Activated effector memory CD4-positive, alpha-beta T cell treated with anti-CD3 and anti-CD28 coated beads, Interleukin-2, amount 50 U/mL, for 16 hours (primary cell): ENCODE data around the gene TMEM150B.

Experiments used
- DNase-seq: peaks from one replicate; pipeline ENCODE4 v3.0.0-alpha.2; 2020

The TMEM150B gene, protein sequence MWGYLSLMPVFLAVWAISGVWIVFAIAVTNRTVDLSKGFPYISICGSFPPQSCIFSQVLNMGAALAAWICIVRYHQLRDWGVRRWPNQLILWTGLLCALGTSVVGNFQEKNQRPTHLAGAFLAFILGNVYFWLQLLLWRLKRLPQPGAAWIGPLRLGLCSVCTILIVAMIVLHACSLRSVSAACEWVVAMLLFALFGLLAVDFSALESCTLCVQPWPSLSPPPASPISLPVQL

DNA sequence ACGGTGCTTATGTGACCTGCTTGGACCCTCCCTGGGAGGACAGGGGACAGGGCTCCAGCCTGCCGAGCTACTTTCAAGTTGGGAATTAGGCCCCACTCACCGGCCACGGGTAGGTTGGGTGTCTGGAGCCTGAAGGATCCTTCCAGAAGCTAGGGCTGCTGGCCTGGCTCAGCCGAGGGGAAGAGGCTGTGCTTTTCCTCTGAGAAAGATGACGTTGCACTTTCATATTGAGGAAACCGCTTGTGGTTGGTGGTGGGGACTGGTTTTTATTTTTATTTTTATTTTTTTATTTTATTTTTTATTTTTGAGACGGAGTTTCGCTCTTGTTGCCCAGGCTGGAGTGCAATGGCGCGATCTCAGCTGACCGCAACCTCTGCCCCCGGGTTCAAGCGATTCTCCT, at the start of gene TMEM150B:
TSS of gene TMEM150B (minus strand) at position 170 of the 400 bp plus-strand sequence. CDS start 4,305 bp downstream, outside the sequence.
- no peak for DNase-seq

DNA sequence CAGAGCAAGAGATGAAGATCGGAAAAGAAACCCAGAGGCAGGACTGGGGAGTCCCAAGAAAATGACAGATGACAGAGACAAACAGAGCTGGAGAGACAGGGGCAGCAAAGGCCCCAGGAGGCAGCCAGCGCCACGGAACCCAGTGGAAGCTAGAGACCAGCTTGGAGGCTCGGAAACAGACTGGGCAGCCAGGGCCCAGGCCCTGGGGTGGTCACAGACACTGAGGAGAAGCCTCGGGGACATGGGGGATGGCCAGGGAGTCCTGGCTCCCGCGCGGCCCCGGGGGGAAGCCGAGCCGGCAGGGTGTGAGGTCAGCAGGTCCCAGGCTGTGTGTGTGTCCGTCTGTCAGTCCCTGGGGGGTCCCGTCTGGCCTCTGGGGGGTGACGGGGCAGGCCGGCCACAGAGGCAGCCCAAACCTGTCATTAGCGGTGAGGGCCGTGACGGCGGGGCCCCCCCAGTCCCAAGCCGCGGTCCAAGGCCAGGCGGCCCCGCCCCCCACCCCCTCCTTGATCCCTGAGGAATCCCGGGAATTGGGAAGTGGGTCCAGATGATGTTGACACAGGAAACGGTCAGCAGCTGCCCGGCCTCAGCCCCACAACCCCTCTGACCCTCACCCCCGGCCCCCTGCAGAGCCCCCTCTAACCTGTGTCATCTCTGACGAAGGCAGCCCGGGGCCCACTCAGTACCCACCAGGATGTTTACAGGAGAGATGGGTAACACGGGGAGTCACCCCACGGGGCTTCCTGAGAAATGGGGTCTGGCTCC, 49.0 kb upstream of the TMEM150B start:
- DNase-seq = no peak

DNA sequence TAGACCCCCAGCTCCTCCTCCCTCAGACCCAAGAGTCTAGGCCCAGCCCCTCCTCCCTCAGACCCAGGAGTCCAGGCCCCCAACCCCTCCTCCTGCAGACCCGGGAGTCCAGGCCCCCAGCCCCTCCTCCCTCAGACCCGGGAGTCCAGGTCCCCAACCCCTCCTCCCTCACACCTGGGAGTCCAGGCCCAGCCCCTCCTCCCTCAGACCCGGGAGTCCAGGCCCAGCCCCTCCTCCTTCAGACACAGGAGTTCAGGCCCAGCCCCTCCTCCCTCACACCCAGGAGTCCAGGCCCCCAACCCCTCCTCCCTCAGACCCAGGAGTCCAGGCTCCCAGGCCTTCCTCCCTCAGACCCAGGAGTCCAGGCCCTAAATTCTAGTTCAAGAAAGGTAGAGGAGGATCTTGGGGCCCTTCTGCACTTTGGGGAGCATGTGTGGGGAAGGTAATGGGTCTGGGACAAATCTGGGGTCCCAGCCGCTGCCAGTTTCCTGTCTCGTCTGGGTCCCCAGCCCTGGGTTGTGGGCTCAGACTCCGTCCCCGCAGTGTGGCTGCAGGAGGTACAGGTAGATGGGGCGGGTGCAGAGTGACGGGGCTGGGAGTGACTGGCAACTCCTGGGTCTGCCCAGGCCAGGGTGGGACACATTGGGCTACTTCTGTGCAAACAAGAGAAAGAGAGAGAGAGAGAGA, 48.3 kb upstream of the TMEM150B start:
- DNase-seq = no peak

DNA sequence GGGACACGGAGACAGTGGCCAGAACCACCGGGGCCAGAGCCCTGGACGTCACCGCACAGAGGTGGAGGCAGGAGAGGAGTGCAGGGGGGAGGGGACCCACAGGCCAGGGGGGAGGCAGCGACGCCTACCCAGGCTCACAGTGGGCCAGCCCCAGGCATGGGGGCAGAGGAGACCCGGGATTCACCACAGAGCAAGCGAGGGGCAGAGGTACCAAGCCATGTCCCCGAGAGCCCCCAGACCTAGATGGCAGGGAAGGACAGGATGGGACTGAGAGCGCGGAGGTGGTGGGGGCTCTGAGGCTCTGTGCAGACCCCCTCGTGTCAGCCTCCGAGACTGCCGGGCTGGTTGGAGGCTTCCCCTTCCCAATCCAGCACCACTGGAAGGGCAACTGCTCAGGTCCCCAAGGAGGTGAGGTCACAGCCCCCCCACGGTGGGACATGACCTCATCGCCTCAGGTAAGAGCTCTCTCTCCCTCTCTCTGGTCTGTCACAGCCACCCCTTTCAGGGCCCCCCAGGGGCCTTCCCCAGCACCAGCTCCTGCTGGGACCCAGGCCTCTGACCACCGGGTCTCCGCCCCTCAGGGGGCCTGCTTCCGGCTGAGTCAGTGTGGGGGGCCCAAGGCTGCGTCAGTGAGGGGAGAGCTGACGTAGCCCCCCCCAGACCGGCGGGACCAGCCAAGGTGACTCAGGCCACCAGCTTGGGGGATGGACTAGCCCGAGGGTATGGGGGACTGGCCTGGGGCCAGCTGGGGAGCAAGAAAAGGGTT, 47.4 kb upstream of the TMEM150B start:
- no peak for DNase-seq

DNA sequence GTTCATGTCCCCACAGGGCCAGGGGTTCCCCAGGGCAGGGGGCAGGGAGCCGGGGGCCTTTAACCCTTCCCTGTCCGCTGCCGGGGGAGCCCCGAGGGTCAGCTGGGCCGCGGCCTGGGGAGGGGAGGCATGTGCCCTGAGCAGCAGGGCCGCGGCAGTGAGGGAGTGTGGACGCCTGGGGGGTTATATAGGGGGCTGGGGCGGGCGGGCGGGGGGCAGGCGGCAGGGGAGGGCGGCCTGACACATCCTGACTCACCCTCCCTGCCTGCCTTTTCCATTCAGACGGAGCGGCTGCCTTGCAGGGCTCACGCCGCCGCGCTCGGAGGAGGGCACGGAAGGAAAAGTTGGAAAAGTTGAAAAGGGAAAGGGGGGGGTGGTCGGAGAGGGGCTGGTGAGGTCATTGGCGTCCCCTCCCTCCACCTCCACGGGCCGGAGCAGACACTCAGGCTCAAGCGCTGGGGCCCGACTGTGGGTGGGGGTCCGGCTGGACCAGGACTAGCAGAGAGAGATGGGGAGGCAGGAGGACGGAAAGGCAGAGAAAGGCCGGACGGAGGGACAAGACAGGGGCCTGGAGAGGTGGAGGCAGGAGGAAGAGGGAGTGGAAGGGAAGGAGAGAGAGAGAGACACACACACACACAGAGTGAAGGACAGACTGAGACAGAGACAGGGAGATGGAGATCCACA, 45.3 kb upstream of the TMEM150B start, which contains the start of gene IL11:
TSS of gene IL11 (minus strand) at position 159 of the 684 bp plus-strand sequence. CDS start at position 6, 153 bp downstream.
- DNase-seq = no peak

DNA sequence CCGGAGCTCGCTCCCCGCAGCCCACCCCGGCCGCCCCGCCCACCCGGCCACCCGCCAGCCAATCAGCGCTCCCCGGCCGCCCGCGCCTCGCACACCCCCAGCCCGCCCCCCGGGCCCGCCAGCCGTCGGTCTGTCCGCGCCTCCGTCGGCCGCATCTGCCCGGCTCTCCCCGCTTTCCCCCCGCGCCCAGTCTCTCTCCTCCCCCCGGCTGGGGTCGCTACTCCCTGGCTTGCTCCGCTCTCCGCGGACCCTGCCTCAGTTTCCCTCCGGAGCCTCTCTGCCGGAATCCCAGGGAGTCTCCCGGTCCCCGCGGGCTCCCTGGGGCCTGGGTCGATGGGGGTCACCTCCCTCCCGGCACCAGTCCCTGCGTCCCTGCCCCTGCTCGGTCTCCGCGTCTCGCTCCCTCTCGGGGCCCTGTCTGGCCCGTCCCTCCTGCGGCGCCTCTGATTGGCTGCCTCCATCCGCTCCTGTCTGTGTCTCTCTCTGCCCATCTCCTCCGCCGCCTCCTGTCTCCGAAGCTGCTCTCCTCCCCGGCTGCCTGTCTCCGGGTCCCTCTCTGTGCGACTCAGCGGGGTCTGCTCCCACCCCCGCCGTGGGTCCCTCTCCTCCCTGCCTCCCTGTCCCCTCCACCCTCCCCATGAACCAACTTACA, 44.6 kb upstream of the TMEM150B start:
- DNase-seq = peak; percentile 73

DNA sequence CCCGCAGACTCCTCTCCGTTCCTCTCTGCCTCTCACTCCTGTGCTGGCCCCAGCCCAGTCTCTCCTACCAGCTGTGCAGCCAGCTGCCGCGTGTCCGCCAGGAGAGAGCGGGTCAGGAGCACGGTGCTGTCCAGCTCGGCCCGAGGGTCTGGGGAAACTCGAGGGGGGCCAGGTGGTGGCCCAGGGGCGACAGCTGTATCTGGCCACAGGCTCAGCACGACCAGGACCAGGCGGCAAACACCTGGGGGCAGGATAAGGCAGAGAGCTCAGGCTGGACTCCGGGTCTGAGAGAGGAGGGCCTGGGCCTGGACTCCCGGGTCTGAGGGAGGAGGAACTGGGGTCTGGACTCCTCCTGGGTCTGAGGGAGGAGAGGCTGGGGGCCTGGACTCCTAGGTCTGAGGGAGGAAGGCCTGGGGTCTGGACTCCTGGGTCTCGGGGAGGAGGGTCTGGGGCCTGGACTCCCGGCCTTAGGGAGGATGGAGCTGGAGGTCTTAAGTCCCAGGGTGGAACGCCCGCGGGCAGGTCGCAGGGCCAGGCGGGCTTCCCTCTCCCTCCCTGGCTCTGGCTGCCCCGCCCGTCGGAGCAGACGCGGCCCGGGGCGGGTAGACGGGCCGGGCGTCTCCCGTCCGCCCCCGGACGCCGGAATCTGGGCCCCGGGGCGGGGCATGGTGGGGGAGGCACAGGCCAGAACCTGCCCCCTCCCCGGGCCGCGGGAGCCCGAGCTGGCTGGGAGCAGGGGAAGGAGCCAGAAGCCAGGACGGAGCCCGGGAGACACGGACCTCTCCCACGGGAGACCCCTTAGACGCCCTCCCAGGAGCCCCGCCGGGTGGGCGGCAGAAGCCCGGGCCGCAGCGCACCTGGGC, 43.8 kb upstream of the TMEM150B start:
- peak; percentile 77 for DNase-seq

DNA sequence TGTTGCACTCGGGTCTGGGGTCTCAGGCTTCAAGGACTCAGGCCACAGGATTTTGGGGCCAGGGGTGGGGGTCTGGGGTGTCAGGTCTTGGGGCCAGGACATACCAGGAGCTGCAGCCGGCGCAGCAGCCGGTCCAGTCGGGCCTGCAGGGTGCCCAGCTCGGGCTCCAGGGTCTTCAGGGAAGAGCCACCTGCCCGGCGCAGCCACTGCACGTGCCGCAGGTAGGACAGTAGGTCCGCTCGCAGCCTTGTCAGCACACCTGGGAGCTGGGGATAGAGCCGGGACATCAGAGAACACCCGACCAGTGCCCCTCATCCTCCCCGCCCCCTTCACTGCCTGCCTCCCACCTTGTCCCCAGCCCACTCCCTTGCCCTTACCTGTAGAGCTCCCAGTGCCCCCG, 43.0 kb upstream of the TMEM150B start:
- DNase-seq = no peak

DNA sequence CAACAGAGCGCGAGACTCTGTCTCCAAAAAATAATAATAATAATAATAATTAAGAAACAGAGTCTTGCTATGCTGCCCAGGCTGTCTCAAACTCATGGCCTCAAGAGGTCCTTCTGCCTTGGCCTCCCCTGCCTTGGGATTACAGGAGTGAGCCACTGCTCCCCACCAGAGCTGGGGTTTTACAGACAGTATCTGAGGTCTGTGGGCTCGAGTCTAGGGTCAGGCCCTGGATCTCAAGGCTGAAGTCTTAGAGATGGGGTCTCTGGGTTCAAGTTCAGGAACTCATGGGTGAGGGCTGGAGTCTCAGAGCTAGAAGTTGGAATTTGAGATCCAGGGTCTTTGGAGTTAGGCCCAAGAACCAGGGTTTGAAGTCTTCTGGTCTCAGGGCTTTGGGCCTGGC, 41.6 kb upstream of the TMEM150B start:
- DNase-seq = no peak

DNA sequence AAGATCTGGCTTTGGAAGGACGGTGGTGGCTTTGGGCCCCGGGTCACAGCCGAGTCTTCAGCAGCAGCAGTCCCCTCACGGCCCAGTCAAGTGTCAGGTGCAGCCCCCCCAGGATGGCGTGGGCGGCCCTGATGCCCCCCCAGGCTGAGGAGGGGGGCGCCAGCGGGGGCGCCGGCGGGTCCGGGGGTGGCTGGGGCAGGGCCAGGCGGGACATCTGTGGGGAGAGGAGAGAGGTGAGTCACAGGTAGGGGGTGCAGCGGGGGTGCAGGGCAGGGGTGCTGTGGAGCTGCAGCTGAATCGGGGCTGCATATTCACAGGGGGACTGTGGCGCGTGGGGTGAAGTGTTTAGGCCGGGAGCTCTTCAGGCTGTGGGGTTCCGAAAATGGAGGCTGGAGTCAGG, 40.8 kb upstream of the TMEM150B start:
- DNase-seq = no peak

DNA sequence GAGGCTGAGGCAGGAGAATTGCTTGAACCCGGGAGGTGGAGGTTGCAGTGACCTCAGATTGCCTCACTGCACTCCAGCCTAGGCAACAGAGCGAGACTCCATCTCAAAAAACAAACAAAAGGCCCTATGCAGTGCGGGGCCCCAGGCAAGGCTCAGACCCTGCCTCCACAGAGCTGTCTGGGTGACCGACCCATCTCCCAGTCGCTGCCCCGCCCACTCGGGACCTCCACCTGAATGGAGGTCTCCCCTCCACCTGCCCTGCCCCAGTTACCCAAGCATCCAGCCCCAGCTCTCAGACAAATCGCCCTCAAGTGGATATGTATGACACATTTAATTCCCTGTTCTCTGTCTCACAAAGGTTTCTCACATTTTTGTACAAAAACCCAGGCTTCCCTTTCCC, 40.1 kb upstream of the TMEM150B start:
- DNase-seq = no peak

DNA sequence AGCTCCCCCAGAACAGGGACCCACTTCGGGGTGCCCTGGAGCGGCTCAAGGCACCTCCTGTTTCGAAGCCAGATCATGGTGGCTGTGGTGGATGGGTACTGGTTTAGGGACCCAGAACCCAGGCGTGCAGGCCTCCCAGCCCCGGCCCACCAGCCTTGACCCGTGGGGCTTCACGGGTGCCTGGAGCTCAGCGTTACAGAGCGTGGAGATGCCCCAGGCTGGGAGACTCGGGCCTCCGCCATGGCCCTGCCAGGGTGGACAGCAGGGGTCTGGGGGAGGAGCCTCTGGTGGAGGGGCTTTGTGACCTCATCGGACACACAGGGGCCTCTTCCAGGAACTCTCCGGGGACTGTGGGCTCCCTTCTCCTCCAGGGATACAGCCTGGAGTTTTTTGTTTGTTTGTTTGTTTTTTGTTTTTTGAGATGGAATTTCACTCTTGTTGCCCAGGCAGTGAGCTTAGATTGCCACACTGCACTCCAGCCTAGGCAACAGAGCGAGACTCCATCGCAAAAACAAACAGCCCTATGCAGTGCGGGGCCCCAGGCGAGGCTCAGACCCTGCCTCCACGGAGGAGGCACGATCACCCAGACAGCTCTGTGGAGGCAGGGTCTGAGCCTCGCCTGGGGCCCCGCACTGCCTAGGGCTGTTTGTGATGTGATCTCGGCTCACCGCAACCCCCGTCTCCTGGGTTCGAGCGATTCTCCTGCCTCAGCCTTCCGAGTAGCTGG, 38.0 kb upstream of the TMEM150B start, which contains the start of gene GARIN5B:
TSS of gene GARIN5B (minus strand) at position 271 of the 727 bp plus-strand sequence. CDS start at position 77, 194 bp downstream.
- no peak for DNase-seq

DNA sequence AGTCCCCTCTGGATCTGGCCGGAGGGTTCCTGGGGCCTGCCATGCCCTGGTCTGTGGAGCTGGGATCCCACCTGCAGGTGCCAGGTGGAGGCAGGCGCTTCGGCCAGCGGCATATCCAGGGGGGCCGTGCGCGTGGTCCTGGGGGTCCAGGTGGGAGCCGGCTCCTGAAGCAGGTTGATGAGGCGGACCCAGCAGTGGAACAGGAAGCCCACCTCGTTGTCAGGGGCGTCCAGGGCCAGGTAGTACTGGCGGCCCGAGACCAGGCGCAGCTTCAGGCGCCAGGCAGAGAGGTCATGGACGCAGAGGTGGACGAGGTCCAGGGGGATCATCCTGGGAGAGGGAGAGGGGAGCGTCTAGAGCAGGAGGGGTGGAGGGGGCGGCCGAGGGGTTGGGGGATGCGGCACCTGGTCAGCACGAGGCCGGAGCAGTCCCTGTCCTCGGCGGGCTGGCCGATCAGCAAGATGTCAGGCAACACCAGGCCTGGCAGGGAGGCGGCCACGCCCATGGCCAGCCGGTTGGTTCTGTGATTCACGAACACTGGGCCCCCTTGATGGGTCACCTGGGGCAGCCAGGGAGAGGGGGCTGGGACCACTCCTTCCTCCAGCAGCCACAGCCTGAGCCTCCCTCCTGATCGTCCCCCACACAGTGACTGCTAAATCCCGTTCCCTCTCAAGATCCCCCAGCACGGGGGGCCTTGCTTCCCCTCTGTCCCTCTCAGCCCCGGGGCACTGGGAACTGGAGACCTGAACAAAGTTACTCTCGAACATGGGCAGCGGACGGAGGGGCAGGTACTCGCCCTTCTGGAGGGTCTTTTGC, 37.2 kb upstream of the TMEM150B start:
- no peak for DNase-seq

DNA sequence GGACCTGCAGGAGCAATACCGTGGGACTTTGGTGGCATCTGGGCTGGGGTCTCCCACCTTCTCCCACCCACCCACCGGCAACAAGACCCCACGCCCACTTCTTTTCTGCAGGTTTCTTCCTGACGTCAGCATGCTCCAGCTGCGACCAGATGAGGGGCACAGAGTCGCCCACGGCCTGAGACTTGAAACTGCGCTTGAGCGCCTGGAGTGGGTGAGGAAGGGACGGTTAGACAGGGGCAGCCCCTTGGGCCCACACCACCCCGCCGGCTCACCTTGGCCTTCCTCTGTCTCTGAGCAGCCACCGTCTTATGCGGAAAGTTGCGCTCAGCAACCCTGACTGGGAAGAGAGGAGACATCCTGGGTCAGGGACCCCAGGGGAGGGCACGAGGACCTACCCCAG, 35.8 kb upstream of the TMEM150B start:
- no peak for DNase-seq

DNA sequence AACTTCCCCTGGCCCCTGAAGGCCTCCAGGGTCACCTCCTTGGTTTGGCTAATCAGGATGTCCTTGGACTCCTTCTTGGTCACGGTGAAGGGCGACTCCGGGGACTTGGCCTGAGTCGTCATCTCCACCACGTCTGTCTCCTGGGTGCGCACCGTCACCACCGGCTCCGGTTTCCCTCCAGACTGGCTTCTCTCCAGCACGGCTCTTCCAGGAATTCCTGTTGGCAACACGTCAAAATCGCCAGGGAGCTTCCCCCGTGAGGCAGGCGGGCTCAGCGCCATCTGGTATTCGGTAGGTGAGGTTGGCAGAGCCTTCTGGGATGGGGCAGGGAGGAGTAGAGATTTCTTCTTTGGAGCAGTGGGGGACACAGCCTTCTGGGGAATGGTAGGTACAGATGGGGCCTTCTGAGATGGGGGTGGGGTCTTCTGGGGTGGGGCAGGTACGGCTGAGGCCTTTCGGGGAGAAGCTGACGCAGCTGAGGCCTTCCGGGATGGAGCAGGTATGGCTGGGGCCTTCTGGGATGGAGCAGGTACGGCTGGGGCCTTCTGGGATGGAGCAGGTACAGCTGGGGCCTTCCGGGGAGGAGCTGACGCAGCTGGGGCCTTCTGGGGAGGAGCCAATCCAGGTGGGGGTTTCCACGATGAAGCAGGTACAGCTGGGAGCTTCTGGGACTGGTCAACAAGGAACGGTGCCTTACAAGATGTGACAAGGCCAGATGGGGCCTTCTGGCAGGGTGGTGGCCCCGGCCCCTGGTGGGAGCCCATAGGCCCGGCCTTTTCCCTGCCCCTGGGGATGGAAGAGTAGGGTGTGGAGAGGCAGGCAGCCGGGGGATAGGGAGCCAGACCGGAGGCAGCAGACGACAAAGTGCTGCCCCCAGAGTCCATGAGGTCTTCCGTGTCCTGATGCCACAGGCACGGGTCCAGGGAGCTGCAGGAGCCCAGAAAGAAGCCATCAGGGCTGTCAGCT, 34.1 kb upstream of the TMEM150B start:
- no peak for DNase-seq

DNA sequence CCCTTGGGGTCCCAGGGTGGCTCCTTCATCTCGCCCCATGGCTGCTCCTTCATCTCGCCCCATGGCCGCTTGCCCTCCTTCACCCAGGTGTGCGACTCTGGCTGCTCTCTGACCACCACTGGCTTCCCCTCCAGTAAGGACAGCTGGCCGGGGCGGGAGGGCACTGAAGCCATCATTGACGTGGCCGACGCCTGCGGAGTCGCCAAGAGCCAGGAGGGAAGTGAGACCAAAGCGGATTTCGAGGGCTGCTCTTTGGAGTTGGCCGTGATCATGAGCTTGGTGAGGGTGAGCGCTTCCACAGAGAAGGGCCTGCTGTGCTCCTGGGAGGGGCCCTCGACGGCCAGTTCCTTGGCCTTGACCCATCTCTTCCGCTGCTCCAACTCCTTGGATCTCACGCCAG, 33.4 kb upstream of the TMEM150B start:
- no peak for DNase-seq

DNA sequence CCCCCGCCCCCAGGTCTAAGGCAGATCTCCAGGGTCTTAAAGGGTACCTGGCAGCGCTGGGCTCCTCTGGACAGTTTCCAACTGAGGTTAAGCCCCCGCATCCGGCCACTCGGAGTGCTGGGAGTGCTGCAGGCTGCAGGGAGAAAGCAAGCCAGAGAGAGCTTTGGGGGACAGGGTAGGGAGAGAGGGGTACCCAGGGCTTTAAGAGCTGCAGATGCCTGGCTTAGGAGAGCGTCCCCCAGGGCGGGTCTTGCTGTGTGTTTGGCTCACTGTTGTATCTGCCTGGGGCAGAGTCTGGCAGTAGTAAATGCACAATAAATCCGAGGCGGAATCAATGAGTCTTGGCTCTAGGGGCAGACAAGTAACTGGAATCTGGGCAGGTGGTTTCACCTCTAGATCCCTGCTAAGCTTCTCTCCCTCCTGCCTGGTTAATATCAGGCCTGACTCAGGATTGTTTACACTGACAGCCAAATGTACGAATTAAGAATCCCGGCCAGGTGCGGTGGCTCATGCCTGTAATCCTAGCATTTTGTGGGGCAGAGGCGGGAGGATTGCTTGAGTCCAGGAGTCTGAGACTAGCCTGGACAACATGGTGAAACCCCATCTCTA, 30.2 kb upstream of the TMEM150B start:
- no peak for DNase-seq
